GM19238 (cell line): ENCODE data around the gene PRPSAP1.

Experiments
- DNase-seq: peaks from one replicate; pipeline ENCODE4 v3.0.0; 2011; ENCODE audit warnings: low spot score; ENCODE audit not compliant: insufficient read length

The PRPSAP1 gene, protein sequence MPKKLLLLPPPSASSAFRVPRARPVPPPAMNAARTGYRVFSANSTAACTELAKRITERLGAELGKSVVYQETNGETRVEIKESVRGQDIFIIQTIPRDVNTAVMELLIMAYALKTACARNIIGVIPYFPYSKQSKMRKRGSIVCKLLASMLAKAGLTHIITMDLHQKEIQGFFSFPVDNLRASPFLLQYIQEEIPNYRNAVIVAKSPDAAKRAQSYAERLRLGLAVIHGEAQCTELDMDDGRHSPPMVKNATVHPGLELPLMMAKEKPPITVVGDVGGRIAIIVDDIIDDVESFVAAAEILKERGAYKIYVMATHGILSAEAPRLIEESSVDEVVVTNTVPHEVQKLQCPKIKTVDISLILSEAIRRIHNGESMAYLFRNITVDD

DNA sequence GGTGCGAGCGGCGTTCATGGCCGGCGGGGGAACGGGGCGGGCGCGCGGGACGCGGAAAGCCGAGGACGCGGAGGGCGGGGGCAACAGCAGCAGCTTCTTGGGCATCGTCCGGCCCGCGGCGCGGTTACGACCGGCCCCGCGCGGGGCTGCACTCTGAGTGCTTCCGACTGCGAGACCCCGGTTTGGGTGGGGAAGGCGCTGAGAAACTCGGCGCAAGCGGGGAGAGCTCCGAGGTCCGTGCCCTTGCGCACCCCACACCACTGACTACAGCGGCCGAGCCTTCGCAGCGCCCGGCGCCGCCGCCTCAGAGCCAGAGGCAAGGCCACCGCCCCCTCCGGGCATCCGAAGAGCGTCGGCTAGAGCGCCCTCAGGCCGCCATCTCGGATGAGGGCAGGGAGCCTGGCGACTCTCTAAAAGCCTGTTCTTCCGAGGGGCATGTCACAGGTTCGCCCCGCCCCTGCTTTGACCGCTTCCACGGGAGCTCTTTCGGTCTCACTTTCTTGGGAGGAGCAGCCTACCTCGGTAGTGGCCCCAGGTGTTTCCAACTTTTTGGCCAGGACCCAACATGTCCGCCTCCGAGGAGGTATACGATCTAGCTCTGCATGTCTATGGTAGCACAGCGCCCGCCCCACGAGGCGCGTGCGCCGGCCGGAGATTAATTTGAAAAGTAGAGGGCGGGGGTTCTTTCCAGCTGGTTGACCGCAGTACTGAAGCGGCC lies at the start of gene PRPSAP1:
Gene PRPSAP1, minus strand, starts transcription at position 318 of the 718 bp plus-strand sequence. Its CDS starts 213 bp downstream, at position 105.
- DNase-seq, result peak; percentile 90

DNA sequence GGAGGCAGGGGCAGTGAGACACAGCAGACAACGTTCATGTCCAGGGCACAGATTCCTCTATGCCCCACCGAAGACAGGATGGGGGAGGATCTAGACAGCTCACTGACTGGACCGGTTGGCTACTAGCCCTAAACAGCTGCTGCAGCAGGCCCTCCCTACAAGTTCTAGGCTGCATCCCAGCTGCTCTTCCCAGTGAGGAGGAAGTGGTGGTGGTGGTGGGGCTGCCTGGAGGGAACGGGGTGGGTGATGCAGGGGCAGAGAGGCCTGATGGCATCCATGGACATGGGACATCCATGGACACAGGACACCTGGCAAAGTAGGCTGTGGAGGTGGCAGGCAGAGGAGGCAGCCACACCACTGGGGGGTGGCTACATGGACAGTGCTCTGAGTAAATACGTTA lies 49.0 kb upstream of the PRPSAP1 start:
- no peak for DNase-seq

DNA sequence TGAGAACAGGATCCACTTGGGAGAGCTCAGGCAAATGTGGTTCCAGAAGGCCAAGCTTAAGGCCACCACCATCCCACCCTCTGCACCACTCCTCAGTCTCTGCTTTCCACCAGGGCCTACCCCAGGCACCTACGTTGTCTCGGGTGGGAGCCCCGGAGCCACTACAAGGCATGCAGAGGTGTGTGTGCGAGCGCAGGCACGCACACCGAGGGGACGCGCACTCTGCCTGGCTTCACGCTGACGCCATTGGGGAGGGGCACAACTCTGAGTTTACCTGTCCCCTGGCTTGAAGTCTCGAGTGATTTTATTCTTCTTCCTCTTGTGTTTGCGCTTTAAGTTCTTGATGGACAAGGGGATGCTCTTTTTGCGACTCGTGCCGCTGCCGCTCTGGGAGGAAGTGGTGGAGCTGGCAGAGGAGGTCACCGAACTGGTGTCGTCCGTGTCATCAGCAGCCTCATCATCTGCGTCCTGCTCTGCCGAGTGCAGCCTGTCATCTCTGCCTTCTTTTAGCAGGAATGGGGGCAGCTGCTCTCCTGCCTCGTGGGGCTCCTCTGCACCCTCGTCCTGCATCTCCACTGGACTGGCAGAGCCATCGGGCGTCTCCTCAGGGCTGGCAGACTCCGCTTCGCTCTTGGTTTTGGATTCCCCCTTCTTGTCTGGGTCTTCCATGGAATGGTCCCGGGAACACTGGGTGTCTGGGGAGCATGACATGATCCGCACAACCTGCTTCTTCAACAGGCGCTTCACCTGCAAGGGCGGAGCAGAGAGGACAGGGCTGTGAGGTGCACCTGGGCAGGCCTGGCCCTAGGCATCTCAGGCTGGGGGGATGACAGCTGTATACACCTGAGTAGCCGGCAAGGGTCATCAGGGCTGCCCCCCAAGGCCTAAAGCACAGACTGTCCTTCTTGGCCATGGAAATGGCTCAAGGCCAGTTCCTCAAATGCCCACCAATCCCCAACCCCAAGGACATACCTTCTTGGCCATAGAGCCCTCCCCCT lies 45.8 kb upstream of the PRPSAP1 start:
- no peak for DNase-seq

DNA sequence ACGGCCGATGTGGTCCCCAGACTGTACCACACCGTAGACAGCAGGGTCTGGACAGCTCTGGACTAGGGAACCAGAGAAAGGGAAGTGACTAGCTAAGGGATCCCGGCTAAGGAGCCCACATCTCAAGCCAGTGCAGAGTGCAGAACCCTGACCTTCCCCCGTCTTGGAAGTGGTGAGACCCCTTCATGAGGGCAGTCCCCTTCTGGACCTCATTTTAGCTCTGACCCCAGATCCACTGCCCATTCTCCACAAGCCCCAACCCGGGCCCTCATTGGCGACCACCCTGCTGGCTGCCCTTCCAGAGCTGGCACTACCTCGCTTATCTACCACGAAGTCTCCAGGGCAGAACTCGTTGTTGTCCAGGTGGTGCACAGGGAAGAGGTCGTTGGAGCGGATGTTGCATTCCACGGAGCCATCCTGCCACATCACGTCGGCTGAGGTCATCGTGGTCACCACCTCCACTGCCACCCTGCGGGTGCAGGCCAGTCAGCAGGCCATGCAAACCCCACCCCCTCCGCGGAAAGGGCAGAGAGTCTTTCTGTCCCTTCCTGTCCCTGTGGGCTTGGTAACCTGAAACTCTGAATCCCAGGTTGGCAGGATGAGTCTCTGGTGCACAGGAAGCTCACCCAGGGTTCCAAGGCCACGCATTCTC lies 44.9 kb upstream of the PRPSAP1 start:
- DNase-seq, result no peak

DNA sequence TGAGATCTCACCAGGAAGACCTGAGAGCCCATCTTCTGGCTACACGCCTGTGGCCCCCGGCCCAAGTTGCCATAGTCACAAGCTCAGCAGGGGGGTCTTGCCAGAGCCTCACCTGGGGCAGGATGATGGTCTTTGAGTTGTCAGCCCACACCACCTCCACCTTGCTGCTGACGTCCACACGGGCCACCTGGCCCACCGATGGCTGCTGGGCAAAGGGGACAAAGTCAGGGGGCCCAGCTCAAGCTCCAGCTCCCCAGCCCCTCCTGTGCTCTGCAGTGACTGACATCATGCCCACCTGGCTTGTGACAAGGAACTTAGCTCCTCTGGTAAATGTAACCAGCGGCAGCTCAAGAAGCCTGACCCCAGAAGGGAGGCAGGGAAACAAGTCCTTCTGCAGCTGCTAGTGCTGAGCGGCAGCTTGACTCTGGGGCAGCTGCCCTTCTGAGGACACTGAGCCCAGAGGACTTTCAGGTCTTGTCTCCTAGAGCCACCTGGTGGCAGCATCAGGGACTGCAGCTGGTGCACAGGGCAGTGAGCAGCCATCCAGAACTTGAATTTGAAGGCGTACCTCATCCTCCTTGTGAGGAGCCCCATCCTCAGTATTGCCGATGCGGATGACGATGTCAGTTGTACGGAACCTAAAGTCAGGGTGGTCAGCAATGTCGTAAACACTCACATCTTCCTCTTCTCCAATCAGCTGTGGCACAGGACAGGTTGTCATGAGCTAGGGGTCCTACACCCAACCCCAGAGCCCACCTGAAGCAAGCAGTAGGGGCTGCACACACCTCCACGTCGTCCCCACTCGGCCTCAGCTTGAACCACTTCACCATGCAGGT lies 44.2 kb upstream of the PRPSAP1 start:
- DNase-seq, result peak; percentile 83

DNA sequence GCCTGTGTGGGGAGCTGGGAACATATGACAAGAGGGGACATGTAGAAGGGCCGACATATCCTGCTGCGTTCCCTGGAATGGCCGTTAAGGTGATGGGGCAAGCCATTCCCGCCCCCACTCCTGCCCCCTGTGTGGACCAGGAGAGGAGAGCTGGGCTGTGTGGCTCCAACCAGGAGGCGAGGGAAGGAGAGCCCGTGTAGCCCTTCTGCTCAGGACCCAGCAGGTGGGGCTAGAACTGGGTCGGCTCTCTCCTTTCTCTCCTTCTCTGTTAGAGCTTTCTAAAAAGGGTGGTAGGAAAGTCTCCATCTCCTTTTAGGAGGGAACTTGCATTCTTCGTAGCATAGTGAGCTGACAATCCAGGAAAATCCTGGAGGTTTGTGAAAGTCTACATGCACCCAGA lies 43.5 kb upstream of the PRPSAP1 start:
- no peak for DNase-seq

DNA sequence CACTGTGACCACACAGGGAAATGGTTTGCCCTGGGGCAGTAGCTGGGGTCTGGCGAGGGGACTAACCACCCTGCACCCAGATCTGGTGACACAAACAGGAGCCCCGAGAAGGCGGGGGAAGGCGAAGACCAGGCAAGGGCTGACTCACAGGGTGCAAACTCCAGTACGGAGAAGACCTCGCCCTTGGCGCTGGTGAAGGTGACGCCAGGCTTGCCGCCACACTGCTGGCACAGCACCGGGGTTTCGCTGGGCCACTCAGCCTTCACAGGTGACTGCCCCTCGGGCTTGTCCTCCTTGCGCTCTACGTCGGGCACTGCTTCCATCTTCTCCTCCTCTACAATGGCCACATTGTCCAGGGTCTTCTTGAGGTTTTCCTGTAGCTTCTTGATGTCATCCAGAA lies 42.3 kb upstream of the PRPSAP1 start:
- DNase-seq, result no peak

DNA sequence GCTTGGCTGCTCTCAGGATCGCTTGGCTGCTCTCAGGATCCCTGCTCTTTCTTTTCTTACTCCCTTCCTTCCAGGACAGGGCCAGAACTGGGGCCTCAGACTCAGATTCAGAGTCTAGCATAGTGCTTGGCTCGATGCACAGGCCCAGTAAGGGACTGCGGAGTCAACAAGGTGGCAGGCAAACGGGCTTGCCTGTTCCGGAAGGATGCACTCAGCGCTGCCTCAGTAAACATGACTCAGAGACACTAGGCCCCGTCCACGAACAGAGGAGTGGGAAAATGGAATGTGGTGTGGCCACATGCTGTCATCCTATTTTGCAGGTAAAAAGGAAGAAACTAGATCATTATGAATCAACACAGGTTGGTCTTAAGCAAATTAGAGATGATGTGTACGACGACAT lies 40.5 kb upstream of the PRPSAP1 start:
- no peak for DNase-seq

DNA sequence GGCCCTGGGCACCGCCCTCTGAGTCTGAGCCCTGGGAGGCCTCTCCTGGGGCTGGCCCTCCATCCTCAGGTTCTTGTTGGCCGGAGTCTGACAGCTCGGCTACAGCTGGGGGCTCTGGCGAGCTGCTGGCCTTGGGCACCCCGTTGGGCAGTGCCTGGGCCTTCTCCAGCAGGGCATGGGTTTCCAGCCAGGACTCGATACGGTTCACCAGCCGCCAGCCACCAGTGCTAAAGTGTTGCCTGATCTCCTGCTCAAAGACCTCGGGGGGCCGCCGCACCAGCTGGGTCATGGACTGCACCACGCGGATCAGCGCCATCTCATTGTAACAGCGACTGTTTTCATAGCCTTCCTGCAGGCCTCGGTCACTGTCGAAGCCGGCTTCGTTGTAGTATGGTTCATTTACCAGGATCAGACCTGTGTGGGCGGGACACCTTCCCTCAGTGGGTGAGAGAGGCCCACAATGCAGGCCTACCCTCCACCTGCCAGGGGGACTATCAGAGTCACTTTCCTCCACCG lies 37.5 kb upstream of the PRPSAP1 start:
- no peak for DNase-seq

DNA sequence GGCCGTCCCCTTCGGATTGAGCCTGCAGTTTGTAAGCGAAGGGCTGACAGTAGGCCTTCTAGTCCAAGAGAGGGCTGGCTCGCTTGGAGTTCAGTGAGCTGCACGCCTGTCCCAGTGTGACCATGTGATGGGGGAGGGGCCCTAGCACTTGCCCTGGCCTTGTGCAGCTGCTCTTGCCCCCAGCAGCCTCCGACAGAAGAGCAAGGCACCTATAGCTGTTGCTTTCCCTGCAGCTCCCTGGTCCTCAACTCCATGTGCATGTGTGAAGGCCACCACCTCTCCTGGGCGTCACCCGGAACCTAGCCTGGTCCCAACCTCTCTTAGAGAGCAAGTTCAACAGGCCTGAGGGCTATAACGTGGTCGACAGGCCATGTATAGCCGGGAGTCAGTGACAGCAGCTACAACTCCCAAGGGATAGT lies 36.3 kb upstream of the PRPSAP1 start:
- DNase-seq, result no peak

DNA sequence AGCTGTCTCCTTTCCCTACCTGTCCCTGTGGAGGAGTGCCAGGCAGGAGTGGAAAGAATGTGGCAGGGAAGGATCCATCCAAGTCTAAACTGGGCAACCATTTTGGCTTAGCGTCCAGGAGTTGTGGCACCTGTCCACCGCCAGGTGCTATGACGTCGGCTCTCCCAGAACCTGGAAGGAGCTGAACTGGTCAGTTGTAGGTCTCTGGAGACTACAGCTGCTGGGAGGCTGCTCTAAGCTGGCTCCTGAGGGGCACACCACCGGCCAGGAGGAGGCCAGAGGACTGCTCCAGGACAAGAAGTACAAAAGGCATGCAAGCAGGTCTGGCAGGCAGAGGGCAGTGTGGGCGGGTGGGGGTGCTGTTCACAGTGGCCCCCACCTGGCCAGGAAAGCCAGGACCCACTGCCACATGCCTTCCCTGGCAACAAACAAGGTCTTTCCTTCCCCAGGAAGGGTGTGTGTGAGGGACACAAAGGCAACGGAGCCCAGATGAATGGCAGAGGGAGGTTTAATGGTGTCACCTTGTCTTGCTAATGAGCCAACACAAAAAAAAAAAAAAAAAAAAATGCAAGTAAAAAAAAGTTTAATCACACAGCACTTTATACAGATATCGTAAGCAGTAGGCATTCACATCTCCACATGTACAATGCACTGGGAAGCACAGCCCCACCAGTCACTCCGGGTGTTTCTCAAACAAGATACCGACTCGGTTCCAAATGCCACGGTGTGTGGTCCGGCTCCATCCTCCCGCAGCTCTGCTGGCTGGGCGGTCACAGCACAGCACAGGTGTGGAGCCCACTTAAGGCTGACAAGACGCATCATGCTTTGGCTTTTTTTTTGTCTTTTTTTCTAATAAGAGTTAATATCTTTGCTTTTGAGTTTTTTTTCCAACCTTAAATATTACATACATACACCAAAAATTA lies 35.5 kb upstream of the PRPSAP1 start:
- DNase-seq, result no peak

DNA sequence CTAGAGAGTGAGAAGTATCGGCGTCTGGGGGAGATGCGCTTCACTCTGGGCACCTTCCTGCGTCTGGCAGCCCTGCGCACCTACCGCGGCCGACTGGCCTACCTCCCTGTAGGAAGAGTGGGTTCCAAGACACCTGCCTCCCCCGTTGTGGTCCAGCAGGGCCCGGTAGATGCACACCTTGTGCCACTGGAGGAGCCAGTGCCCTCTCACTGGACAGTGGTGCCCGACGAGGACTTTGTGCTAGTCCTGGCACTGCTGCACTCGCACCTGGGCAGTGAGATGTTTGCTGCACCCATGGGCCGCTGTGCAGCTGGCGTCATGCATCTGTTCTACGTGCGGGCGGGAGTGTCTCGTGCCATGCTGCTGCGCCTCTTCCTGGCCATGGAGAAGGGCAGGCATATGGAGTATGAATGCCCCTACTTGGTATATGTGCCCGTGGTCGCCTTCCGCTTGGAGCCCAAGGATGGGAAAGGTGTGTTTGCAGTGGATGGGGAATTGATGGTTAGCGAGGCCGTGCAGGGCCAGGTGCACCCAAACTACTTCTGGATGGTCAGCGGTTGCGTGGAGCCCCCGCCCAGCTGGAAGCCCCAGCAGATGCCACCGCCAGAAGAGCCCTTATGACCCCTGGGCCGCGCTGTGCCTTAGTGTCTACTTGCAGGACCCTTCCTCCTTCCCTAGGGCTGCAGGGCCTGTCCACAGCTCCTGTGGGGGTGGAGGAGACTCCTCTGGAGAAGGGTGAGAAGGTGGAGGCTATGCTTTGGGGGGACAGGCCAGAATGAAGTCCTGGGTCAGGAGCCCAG lies 33.5 kb upstream of the PRPSAP1 start:
- no peak for DNase-seq

DNA sequence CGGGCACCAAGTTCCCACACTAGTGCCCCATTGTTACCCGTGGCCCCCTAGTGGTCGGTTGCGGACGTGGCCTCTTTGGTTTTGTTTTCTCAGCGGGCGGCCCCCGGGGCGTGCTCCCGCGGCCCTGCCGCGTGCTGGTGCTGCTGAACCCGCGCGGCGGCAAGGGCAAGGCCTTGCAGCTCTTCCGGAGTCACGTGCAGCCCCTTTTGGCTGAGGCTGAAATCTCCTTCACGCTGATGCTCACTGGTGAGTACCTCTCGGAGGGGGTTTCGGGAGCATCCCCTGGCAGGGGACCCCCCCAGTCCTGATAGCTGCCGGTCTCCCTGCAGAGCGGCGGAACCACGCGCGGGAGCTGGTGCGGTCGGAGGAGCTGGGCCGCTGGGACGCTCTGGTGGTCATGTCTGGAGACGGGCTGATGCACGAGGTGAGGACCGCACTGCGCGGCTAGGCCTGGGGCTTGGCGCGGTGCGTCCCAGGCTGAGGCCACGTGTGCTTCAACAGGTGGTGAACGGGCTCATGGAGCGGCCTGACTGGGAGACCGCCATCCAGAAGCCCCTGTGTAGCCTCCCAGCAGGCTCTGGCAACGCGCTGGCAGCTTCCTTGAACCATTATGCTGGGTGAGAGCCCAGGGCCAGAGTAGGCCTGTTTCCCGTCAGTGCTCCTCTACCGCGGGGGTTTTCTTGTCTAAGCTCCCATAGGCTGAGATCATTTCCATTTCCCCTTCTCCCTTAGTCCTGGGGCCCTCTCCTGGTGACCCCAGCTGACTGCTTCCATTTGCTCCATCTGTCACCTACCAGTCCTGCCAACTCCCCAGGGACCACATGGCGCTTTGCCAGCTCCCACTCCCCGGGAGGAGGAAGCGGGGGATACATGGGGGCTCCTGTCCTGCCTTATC lies 32.4 kb upstream of the PRPSAP1 start:
- DNase-seq, result peak; percentile 92

DNA sequence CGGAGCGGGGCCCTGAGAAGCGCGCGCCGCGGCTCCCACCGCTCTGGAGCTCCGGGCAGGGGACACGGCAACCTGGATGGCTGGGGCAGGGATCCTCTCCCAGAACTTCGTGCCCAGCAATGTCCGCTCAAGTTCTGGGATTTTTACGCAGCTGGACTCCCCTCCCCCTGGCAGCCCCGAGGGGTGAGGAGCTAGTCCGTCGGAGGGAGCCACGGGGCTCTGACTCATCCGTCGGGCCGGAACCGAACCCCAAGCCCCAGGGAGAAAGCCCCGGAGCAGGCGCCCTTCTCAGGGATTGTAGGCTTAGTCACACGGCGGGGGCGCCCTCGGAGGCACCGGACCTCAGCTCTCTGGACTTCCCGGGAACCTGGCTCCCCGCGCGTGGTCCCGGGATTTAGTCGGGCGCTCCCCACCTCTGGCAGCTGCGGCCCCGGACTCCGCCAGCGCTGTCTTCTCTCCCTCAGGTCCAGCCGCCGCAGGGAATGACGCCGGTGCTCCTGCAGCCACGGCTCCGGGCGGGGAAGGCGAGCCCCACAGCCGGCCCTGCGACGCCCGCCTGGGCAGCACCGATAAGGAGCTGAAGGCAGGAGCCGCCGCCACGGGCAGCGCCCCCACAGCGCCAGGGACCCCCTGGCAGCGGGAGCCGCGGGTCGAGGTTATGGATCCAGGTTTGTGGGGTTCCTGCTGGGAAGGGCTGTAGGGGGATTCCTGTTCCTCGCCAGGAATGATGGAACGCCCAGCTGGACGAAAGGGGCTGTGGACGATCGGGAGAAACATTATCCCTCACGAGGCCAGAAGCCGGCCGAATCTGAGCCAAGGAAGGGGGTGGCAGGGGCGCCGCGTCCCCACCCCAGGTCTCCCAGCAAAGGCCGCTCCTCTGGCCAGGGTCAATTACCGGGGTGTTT lies 31.5 kb upstream of the PRPSAP1 start:
- no peak for DNase-seq

DNA sequence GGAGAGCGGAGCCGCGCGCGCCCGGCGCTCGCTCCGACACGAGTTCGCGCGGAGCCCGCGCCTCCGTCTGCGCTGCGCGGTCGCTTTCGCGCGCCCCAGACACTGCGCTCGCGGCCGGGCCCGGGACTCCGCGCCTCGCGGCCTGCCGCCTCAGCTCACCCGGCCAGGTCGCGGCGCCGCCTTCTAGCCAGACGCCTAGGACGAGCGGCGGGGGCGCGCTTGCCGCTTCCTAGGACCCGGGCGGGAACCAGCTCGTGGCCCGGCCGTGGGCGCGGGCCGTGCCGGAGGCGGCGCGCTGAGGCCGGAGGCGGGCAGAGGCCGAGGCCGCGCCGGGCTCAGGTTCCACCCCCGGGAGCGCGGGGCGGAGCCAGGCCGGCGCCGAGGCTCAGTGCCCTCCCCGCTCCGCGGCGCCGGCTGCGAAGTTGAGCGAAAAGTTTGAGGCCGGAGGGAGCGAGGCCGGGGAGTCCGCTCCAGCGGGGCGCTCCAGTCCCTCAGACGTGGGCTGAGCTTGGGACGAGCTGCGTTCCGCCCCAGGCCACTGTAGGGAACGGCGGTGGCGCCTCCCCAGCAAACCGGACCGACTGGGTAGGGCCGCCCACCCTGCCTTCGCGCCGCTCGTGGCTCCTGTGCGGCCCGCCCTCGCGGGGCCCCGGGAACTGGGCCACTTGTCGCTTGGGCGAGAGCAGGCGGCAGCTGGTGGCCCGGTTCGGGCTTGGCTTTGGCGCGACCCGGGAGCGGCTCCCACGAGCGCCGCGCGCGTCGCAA lies 30.7 kb upstream of the PRPSAP1 start, which contains the start of gene SPHK1:
Gene SPHK1, plus strand, starts transcription at position 388 of the 765 bp plus-strand sequence. CDS start 1,036 bp downstream, outside the sequence.
- DNase-seq, result peak; percentile 91
